ENCODE results near the gene CALML4. TPM values are rescaled to one million over a fixed set of nuclear protein-coding genes. Genes with fewer than 3 reads are reported as not detected.

The CALML4 gene
- total and polyA plus RNA-seq, 2 donors (not counting 3 experiments of a cell fraction or from before 2014, with no cell fraction given), result 2.6 to 10.1 TPM

DNA sequence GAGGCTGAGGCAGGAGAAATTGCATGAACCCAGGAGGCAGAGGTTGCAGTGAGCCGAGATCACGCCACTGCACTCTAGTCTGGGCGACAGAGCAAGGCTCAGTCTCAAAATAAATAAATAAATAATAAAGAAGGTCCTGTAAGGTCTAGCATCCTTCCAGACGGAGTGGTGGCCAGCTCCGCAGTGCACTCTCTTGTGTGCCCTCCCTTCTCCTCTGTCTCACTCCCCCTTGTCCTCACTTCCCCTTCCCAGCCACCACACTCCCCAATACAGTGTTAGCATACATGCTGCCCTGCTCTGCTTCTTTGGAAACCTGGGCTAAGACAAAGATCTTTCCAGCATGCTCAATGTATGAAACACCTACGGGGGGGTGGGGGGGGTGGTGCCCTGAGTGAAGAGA lies 27.8 kb upstream of the CALML4 start:
- no peak overlapping the region for H3K27ac ChIP-seq (ENCODE audit: insufficient read depth, low read depth, low read length)
- H3K79me2 ChIP-seq (ENCODE audit: control insufficient read depth, insufficient read depth, low read length), result peaks cover 12% of the 10 kb centered on the region
- CTCF ChIA-PET, result no interaction called here
- DNase-seq (ENCODE audit: low read depth, low spot score), result no peak
- intact Hi-C loops (cut with micrococcal nuclease), result no loop called here
- no TSS peak for BruUV-seq (replicated peaks)
- TF ChIP-seq JUN (IDR thresholded peaks at IDR 0.05; ENCODE audit: borderline replicate concordance, insufficient read depth, insufficient read length, low read depth) (no peak), POLR2A (IDR thresholded peaks at IDR 0.05; ENCODE audit: low read depth, low read length) (no peak), FOS (IDR thresholded peaks at IDR 0.05; ENCODE audit: borderline replicate concordance, insufficient read depth, low read length) (no peak), EZH2 (IDR thresholded peaks at IDR 0.05; ENCODE audit: borderline replicate concordance, low read depth, low read length, severe bottlenecking) (no peak), MYC (IDR thresholded peaks at IDR 0.05; ENCODE audit: low read depth, low read length) (no peak), POLR2AphosphoS5 (IDR thresholded peaks at IDR 0.05; ENCODE audit: insufficient read depth, low read depth, low read length) (no peak), GATA2 (IDR thresholded peaks at IDR 0.05; ENCODE audit: insufficient read depth, insufficient read length, low read depth, low read length) (no peak)
- TF ChIP-seq, protein P1, sequence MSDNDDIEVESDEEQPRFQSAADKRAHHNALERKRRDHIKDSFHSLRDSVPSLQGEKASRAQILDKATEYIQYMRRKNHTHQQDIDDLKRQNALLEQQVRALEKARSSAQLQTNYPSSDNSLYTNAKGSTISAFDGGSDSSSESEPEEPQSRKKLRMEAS (IDR thresholded peaks at IDR 0.05; ENCODE audit: insufficient read depth, insufficient read length), result no peak
- TF ChIP-seq, protein P2, sequence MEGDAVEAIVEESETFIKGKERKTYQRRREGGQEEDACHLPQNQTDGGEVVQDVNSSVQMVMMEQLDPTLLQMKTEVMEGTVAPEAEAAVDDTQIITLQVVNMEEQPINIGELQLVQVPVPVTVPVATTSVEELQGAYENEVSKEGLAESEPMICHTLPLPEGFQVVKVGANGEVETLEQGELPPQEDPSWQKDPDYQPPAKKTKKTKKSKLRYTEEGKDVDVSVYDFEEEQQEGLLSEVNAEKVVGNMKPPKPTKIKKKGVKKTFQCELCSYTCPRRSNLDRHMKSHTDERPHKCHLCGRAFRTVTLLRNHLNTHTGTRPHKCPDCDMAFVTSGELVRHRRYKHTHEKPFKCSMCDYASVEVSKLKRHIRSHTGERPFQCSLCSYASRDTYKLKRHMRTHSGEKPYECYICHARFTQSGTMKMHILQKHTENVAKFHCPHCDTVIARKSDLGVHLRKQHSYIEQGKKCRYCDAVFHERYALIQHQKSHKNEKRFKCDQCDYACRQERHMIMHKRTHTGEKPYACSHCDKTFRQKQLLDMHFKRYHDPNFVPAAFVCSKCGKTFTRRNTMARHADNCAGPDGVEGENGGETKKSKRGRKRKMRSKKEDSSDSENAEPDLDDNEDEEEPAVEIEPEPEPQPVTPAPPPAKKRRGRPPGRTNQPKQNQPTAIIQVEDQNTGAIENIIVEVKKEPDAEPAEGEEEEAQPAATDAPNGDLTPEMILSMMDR (IDR thresholded peaks at IDR 0.05; ENCODE audit: extremely low read depth in 1 of 2, insufficient read depth in 1 of 2, low read depth in 1 of 2, low read length in 2 of 2), result no peak
- no peak overlapping the region for H3K9ac ChIP-seq (replicated peaks; ENCODE audit: extremely low read depth, insufficient read depth, low read length)
- H3K4me2 ChIP-seq (ENCODE audit: insufficient read depth, low read length), result no peak overlapping the region
- no peak for FAIRE-seq
- H3K9me3 ChIP-seq (replicated peaks; ENCODE audit: control insufficient read depth, insufficient read depth, low read length), result no peaks in the 10 kb centered on the region
- dilution Hi-C loops (cut with MboI; ENCODE audit: extremely low pct_ligation_motif_present, low sequenced_read_pairs), result no loop called here
- H4K20me1 ChIP-seq (replicated peaks; ENCODE audit: control insufficient read depth, extremely low read depth, insufficient read depth, low read length), result no peaks in the 10 kb centered on the region
- H3K4me3 ChIP-seq (replicated peaks in 1 of 3; ENCODE audit: insufficient read depth in 1 of 3, low read depth in 1 of 3, low read length in 3 of 3), result no peak overlapping the region
- no peaks in the 10 kb centered on the region for H3K36me3 ChIP-seq (ENCODE audit: control insufficient read depth in 2 of 2, extremely low read depth in 1 of 2, insufficient read depth in 2 of 2, low read length in 2 of 2)
- POLR2A ChIA-PET, result no interaction called here
- no peak overlapping the region for H2AFZ ChIP-seq (ENCODE audit: low read depth, low read length)
- no peaks in the 10 kb centered on the region for H3K9me1 ChIP-seq (replicated peaks; ENCODE audit: control insufficient read depth, extremely low read depth, insufficient read depth, low read length)
- peaks cover 15% of the 10 kb centered on the region for H3K4me1 ChIP-seq (ENCODE audit: control insufficient read depth, extremely low read depth, insufficient read depth, low read length)
- no peaks in the 10 kb centered on the region for H3K27me3 ChIP-seq (ENCODE audit: control insufficient read depth in 2 of 2, insufficient read depth in 2 of 2, low read length in 2 of 2)

Data from endothelial cell of umbilical vein (primary cell).